Endometrial microvascular endothelial cells (primary cell): Measurements from ENCODE around the gene PACS1. TPM values are rescaled to one million over a fixed set of nuclear protein-coding genes. Genes with fewer than 3 reads are reported as not detected.
"Not testable (repeated sequence)": the region's sequence is repeated elsewhere in the genome, so short reads cannot be mapped to it uniquely, and the experiment has no call there.

Experiments
- in situ Hi-C: cut with HindIII; loops from 2 replicates; pipeline ENCODE4 v1.10.0; 2017; ENCODE audit warnings: low sequenced_read_pairs, low pct_unique_long_range_greater_than_20kb; ENCODE audit errors: inconsistent ontology term
- total RNA-seq: library from RNA; depleted of rRNA; stranded (reverse); fragments of >200 nt; gene quantifications from one replicate; pipeline ENCODE4 v1.2.3, GENCODE V29; 2015; ENCODE audit errors: inconsistent ontology term

Gene PACS1
- total RNA-seq, 1 donor from 2014 or later = 17.7 TPM

- in situ Hi-C loops = no loop called here
These were observed 720 bp downstream of the PACS1 start for GRCh38 chr11:66070604-66071380.

- in situ Hi-C loops = no loop called here
These were observed 1.3 kb downstream of the PACS1 start for GRCh38 chr11:66071381-66071801.

- in situ Hi-C loops = no loop called here
These were observed 2.0 kb downstream of the PACS1 start for GRCh38 chr11:66072081-66072480.

- in situ Hi-C loops = no loop called here
These were observed 2.4 kb downstream of the PACS1 start for GRCh38 chr11:66072518-66072917.

GRCh38 chr11:66073669-66074068 is 3.6 kb downstream of the PACS1 start:
- in situ Hi-C loops = no loop called here

GRCh38 chr11:66075273-66075672 is 5.2 kb downstream of the PACS1 start:
- in situ Hi-C loops = no loop called here

GRCh38 chr11:66076561-66076960 is 6.5 kb downstream of the PACS1 start:
- in situ Hi-C loops = no loop called here

- in situ Hi-C loops = no loop called here
These were observed 7.9 kb downstream of the PACS1 start for GRCh38 chr11:66077927-66078326.

GRCh38 chr11:66078949-66079348 is 8.9 kb downstream of the PACS1 start:
- in situ Hi-C loops = not testable (repeated sequence)

GRCh38 chr11:66080055-66080817 is 10.2 kb downstream of the PACS1 start:
- in situ Hi-C loops = no loop called here

GRCh38 chr11:66081505-66081904 is 11.4 kb downstream of the PACS1 start:
- in situ Hi-C loops = no loop called here

GRCh38 chr11:66082946-66083698 is 13.1 kb downstream of the PACS1 start:
- in situ Hi-C loops = no loop called here

- in situ Hi-C loops = no loop called here
These were observed 13.7 kb downstream of the PACS1 start for GRCh38 chr11:66083767-66084166.

GRCh38 chr11:66084821-66085475 is 14.9 kb downstream of the PACS1 start:
- in situ Hi-C loops = no loop called here

- in situ Hi-C loops = no loop called here
These were observed 17.3 kb downstream of the PACS1 start for GRCh38 chr11:66087148-66087908.

- in situ Hi-C loops = no loop called here
These were observed 19.0 kb downstream of the PACS1 start for GRCh38 chr11:66089067-66089466.

- in situ Hi-C loops = no loop called here
These were observed 20.2 kb downstream of the PACS1 start for GRCh38 chr11:66090288-66090687.

- in situ Hi-C loops = not testable (repeated sequence)
These were observed 22.1 kb downstream of the PACS1 start for GRCh38 chr11:66092125-66092524.
